NT2/D1 (cell line): ENCODE data around the gene MEMO1.

ENCODE experiments used
- DNase-seq: peaks from one replicate; pipeline ENCODE4 v3.0.0-alpha.2; 2011; ENCODE audit warnings: low read depth, low spot score
- H3K27me3 ChIP-seq: 2 replicates; pipeline ENCODE4 v1.6.0; 2011; ENCODE audit warnings: mild to moderate bottlenecking; ENCODE audit not compliant: insufficient read length, insufficient read depth
- H3K36me3 ChIP-seq: 2 replicates; pipeline ENCODE4 v1.6.1; 2011; ENCODE audit warnings: mild to moderate bottlenecking, low read length, mixed read lengths; ENCODE audit not compliant: insufficient read depth, insufficient read length
- H3K4me1 ChIP-seq: 2 replicates; pipeline ENCODE4 v1.5.1; 2011; ENCODE audit not compliant: insufficient read depth, insufficient read length
- H3K4me3 ChIP-seq: 2 replicates; pipeline ENCODE4 v1.5.1; 2011; ENCODE audit warnings: low read depth; ENCODE audit not compliant: insufficient read length
- H3K9ac ChIP-seq: 2 replicates; pipeline ENCODE4 v1.6.0; 2011; ENCODE audit warnings: low read depth; ENCODE audit not compliant: insufficient read length
- H3K9me3 ChIP-seq: 2 replicates; pipeline ENCODE4 v1.5.1; 2011; ENCODE audit warnings: mild to moderate bottlenecking, low read length; ENCODE audit not compliant: insufficient read depth
- SUZ12 ChIP-seq: IDR thresholded peaks from 2 replicates; pipeline ENCODE4 v1.6.1; 2011; ENCODE audit not compliant: insufficient read length, insufficient read depth; ENCODE audit errors: extremely low read depth
- YY1 ChIP-seq: IDR thresholded peaks from 2 replicates; pipeline ENCODE4 v1.6.1; 2011; ENCODE audit not compliant: insufficient read length, insufficient read depth
- ZNF274 ChIP-seq: IDR thresholded peaks from 2 replicates; pipeline ENCODE4 v1.6.1; 2011; ENCODE audit warnings: mild to moderate bottlenecking, low read depth, low read length

Gene MEMO1

DNA sequence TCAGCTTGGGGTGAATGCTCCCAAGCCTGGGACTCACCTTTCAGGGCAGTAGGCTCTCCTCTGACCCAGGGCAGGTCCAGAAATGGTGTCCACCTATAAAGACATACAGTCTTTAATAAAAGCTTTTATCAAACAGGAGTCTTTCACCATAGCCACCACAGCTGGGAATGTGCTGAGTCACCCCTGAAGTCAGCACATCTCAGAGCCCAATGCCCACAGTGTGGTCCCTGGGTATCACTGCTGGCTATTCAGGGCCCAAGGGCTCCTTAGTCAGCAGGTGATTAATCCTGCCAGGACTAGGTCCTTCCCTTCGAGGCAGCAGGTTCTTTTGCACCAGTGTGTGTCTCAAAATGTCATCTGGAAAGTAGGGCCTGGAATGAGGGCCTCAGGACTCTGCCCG lies 181.9 kb downstream of the MEMO1 start:
- DNase-seq, result no peak
- Histone ChIP-seq H3K36me3 (no peaks in the 10 kb centered on the region), H3K9me3 (peaks cover 7% of the 10 kb centered on the region; the same call in 1 of the 2 replicates), H3K4me3 (no peak overlapping the region), H3K9ac (no peak overlapping the region), H3K4me1 (no peaks in the 10 kb centered on the region), H3K27me3 (no peaks in the 10 kb centered on the region)
- TF ChIP-seq YY1 (no peak), SUZ12 (no peak), ZNF274 (no peak)

DNA sequence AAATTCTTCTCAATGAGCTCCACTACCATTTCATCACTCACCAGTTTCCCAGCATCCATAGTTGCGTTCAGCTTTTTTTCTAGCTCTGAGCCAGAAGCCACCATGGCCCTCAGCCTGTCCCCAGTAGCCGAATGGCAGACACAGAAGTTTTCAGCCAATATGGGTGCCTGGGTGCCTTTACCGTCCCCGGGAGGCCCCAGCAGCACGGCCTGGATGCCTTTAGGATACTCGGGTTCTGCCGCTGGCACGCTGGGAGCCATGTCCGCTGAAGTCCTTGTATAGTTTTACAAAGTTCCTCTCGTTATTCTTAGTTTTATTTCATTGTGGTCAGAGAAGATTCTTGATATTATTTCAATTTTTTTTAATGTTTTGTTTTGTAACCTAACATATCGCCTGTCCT lies 187.2 kb downstream of the MEMO1 start:
- H3K36me3 ChIP-seq, result no peaks in the 10 kb centered on the region
- H3K9ac ChIP-seq, result no peak overlapping the region
- no peak overlapping the region for H3K4me3 ChIP-seq
- H3K27me3 ChIP-seq, result no peaks in the 10 kb centered on the region
- DNase-seq, result no peak
- H3K4me1 ChIP-seq, result no peaks in the 10 kb centered on the region
- peaks cover 13% of the 10 kb centered on the region; the same call in 1 of the 2 replicates for H3K9me3 ChIP-seq
- TF ChIP-seq ZNF274 (no peak), SUZ12 (no peak), YY1 (no peak)

DNA sequence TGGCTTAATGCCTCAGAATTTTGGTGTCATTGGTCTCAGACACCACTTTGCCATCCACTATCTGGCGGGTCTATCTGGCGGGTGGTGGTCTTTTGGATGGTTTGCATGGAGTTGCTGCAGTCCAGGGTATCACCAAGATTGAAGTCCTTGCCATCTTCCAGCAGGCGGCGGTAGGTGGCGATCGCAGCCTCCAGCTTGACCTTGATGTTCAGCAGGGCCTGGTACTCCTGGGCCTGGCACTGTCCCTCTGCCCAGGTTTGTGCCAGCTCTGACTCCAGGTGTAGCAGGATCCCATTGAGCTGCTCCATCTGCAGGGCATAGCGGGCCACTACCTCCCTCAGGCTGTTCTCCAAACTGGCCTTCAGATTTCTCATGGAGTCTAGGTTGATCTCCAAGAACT lies 188.2 kb downstream of the MEMO1 start:
- Histone ChIP-seq H3K27me3 (no peaks in the 10 kb centered on the region), H3K36me3 (no peaks in the 10 kb centered on the region), H3K4me1 (no peaks in the 10 kb centered on the region), H3K4me3 (no peak overlapping the region), H3K9me3 (peaks cover 13% of the 10 kb centered on the region; the same call in 1 of the 2 replicates), H3K9ac (no peak overlapping the region)
- no peak for DNase-seq
- TF ChIP-seq SUZ12 (no peak), YY1 (no peak), ZNF274 (no peak)
